ENCODE data around the gene LCN9. TPM values are rescaled to one million over a fixed set of nuclear protein-coding genes. Genes with fewer than 3 reads are reported as not detected.

Gene LCN9
- total RNA-seq, 4 donors from 2014 or later, result not detected

DNA sequence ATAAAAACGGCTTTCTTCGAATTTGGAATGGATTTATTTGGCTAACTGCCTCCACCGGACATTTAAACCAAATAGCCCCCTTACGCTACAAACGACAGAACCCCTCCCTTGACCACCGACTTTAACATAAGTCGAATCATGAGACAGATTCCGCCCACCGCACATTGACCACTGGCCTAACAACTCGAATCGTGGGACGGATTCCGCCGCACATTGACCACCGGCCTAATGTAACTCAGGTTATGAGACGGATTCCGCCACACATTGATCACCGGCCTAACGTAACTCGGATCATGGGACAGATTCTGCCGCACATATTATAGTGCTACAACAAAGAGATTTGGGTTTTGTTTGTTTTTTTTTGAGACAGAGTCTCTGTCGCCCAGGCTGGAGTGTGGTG is 2.7 kb upstream of the LCN9 start:
- no peak for DNase-seq
- Histone ChIP-seq H3K9me3 (no peaks in the 10 kb centered on the region), H3K4me3 (replicated peaks in 1 of 3) (no peak overlapping the region), H3K4me1 (no peaks in the 10 kb centered on the region), H3K36me3 (no peaks in the 10 kb centered on the region), H3K27ac (no peak overlapping the region), H3K27me3 (no peaks in the 10 kb centered on the region)
- intact Hi-C loops (cut with DNase I), result no loop called here
- TF ChIP-seq, protein P1, sequence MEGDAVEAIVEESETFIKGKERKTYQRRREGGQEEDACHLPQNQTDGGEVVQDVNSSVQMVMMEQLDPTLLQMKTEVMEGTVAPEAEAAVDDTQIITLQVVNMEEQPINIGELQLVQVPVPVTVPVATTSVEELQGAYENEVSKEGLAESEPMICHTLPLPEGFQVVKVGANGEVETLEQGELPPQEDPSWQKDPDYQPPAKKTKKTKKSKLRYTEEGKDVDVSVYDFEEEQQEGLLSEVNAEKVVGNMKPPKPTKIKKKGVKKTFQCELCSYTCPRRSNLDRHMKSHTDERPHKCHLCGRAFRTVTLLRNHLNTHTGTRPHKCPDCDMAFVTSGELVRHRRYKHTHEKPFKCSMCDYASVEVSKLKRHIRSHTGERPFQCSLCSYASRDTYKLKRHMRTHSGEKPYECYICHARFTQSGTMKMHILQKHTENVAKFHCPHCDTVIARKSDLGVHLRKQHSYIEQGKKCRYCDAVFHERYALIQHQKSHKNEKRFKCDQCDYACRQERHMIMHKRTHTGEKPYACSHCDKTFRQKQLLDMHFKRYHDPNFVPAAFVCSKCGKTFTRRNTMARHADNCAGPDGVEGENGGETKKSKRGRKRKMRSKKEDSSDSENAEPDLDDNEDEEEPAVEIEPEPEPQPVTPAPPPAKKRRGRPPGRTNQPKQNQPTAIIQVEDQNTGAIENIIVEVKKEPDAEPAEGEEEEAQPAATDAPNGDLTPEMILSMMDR (IDR thresholded peaks at IDR 0.05), result no peak
- TF ChIP-seq POLR2A (IDR thresholded peaks at IDR 0.05), result no peak
- WGBS, 2 donors, result 90 to 92% methylated on average over 22 of the region's 22 CpGs

DNA sequence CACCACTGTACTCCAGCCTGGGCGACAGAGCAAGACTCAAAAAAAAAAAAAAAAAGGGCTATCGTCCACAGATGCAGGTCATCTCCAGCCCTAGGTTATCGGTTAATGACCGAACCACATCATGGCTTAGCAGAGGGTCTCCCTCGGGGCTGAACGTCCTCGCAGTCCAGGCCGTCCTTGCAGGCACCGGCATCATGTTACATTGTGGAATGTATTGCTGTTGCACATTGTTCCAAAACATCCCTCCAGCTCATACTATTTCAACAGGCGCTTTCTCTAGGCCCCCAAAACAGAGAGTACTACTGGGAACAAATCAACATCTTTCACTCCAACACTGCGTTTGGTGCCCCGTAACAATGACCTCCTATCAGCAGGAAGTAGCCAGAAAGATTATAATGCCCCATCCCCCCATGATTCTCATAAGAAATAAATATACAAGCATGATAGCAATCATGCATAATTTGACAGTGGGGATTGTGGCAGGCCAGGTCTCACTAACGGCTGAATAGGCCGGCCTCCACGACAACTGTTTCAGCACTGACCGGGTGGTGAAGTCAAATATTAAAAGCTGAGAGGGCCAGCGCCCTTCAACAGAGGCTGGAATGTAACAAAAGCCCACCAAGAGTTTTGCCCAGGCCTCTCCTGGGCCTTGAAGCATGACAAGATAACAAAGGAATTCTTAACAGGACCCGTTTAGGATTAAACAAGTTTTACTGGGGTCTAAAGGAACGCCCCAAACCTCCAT is 1.1 kb upstream of the LCN9 start:
- intact Hi-C loops (cut with DNase I), result no loop called here
- Histone ChIP-seq H3K4me1 (no peaks in the 10 kb centered on the region), H3K27me3 (no peaks in the 10 kb centered on the region), H3K36me3 (no peaks in the 10 kb centered on the region), H3K9me3 (no peaks in the 10 kb centered on the region), H3K27ac (no peak overlapping the region), H3K4me3 (replicated peaks in 1 of 3) (no peak overlapping the region)
- WGBS, 2 donors, result 46 to 51% methylated on average over 19 of the region's 19 CpGs
- DNase-seq, result no peak
- TF ChIP-seq, protein P1 (IDR thresholded peaks at IDR 0.05), result no peak
- TF ChIP-seq POLR2A (IDR thresholded peaks at IDR 0.05), result no peak

DNA sequence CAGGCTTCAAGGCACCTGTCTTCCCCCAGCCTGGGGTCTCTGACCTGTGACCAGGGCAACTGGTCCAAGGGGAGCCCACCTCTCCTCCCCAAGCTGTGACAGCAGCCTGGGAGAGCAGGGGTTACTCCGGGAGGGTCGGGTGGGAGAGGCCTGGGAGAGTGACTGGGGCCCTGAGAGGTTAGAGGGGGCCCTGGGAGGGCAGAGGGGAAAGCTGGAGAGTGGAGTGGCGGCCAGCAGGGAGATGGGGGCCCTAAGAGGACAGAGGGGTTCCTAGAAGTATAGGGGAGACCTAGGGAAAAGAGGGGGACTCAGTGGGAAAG is 302 bp downstream of the LCN9 start:
- intact Hi-C loops (cut with DNase I), result no loop called here
- Histone ChIP-seq H3K4me3 (replicated peaks in 1 of 3) (no peak overlapping the region), H3K36me3 (no peaks in the 10 kb centered on the region), H3K27ac (no peak overlapping the region), H3K4me1 (no peaks in the 10 kb centered on the region), H3K27me3 (no peaks in the 10 kb centered on the region), H3K9me3 (no peaks in the 10 kb centered on the region)
- WGBS, 2 donors, result 41 to 64% methylated on average over 3 of the region's 3 CpGs
- TF ChIP-seq POLR2A (IDR thresholded peaks at IDR 0.05), result no peak
- TF ChIP-seq, protein P1 (IDR thresholded peaks at IDR 0.05), result no peak
- no peak for DNase-seq

DNA sequence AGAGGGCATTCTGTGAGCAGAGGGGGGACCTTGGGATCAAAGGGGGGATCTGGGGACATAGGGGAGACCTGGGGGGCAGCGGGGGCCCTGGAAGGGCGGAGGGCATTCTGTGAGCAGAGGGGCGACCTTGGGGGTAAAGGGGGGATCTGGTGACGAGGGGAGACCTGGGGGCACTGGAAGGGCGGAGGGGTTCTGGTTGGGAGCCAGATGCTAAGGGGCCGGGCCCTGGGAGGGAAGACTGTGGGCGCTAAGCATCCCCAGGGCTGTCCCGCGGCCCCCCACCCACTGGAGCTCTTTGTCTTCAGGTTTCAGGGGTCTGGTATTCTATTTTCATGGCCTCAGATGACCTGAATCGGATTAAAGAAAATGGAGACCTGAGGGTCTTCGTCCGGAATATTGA is 748 bp downstream of the LCN9 start:
- 92 to 96% methylated on average over 11 to 12 of the region's 12 CpGs for WGBS, 2 donors
- DNase-seq, result no peak
- intact Hi-C loops (cut with DNase I), result no loop called here
- TF ChIP-seq, protein P1 (IDR thresholded peaks at IDR 0.05), result no peak
- no peak for TF ChIP-seq POLR2A (IDR thresholded peaks at IDR 0.05)
- no peaks in the 10 kb centered on the region for H3K4me1 ChIP-seq
- no peak overlapping the region for H3K27ac ChIP-seq
- H3K36me3 ChIP-seq, result no peaks in the 10 kb centered on the region
- H3K9me3 ChIP-seq, result no peaks in the 10 kb centered on the region
- H3K27me3 ChIP-seq, result no peaks in the 10 kb centered on the region
- no peak overlapping the region for H3K4me3 ChIP-seq (replicated peaks in 1 of 3)

DNA sequence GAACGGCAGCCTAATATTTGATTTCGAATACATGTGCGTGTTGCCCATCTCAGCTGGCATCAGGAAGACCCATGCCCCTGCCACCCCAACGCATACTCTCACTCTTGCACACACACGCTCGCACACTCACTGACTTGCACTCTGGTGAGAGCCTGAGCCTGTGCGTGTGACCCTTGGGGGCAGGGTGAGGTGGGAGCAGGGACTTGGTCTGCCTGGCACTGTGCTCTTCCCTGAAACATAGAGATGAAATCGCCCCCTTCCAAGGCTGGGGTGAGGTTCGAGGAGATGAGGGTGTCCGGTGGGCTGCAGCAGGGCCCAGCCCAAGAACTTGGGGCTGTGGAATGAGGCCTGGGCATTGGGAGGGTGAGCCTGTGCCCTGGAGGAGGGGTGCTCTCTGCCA is 1.2 kb downstream of the LCN9 start:
- H3K4me1 ChIP-seq, result no peaks in the 10 kb centered on the region
- H3K27ac ChIP-seq, result no peak overlapping the region
- 83 to 85% methylated on average over 10 of the region's 10 CpGs for WGBS, 2 donors
- H3K27me3 ChIP-seq, result no peaks in the 10 kb centered on the region
- intact Hi-C loops (cut with DNase I), result no loop called here
- H3K36me3 ChIP-seq, result no peaks in the 10 kb centered on the region
- no peak overlapping the region for H3K4me3 ChIP-seq (replicated peaks in 1 of 3)
- TF ChIP-seq, protein P1 (IDR thresholded peaks at IDR 0.05), result no peak
- no peak for TF ChIP-seq POLR2A (IDR thresholded peaks at IDR 0.05)
- H3K9me3 ChIP-seq, result no peaks in the 10 kb centered on the region
- DNase-seq, result no peak

All from thyroid gland (tissue), 4 donors.